ENCODE results near the gene MSRB2. TPM values are rescaled to one million over a fixed set of nuclear protein-coding genes. Genes with fewer than 3 reads are reported as not detected.

Gene MSRB2
- total RNA-seq, 4 donors from 2014 or later = 24.3 to 43.5 (median 29.4) TPM

- H3K36me3 ChIP-seq = no peaks in the 10 kb centered on the region
- ATAC-seq (no peak), DNase-seq (no peak)
- no peak overlapping the region for H3K27ac ChIP-seq
- TF ChIP-seq CTCF (IDR thresholded peaks at IDR 0.05 in 4 of 5, conservative IDR thresholded peaks at IDR 0.05 in 1 of 5) (no peak), POLR2A (IDR thresholded peaks at IDR 0.05) (no peak)
- in situ Hi-C loops (cut with MboI; ENCODE audit: low sequenced_read_pairs in 4 of 4) = no loop called here
- H3K4me1 ChIP-seq = peaks cover 5 to 8% of the 10 kb centered on the region in 2 donors
- no peaks in the 10 kb centered on the region for H3K27me3 ChIP-seq
- no peak overlapping the region for H3K4me3 ChIP-seq
- intact Hi-C loops (cut with DNase I; ENCODE audit: low total_unique reads) = no loop called here
- no peaks in the 10 kb centered on the region for H3K9me3 ChIP-seq
Measured at GRCh38 chr10:23056186-23056579, 39.2 kb upstream of the MSRB2 start.

- no peaks in the 10 kb centered on the region for H3K9me3 ChIP-seq
- H3K4me3 ChIP-seq = no peak overlapping the region
- H3K36me3 ChIP-seq = no peaks in the 10 kb centered on the region
- no peak overlapping the region for H3K27ac ChIP-seq
- TF ChIP-seq CTCF (IDR thresholded peaks at IDR 0.05 in 4 of 5, conservative IDR thresholded peaks at IDR 0.05 in 1 of 5) = no peak
- TF ChIP-seq POLR2A (IDR thresholded peaks at IDR 0.05) = no peak
- no peaks in the 10 kb centered on the region for H3K27me3 ChIP-seq
- H3K4me1 ChIP-seq = peaks cover 0 to 3% of the 10 kb centered on the region in 2 donors
- in situ Hi-C loops (cut with MboI; ENCODE audit: low sequenced_read_pairs in 4 of 4) = no loop called here
- intact Hi-C loops (cut with DNase I; ENCODE audit: low total_unique reads) = no loop called here
- DNase-seq = no peak
- no peak for ATAC-seq
Measured at GRCh38 chr10:23058366-23058765, 37.0 kb upstream of the MSRB2 start.

GRCh38 chr10:23060918-23061317, 34.5 kb upstream of the MSRB2 start:
- ATAC-seq (no peak), DNase-seq (no peak)
- H3K36me3 ChIP-seq = no peaks in the 10 kb centered on the region
- H3K27ac ChIP-seq = no peak overlapping the region
- in situ Hi-C loops (cut with MboI; ENCODE audit: low sequenced_read_pairs in 4 of 4) (no loop called here), intact Hi-C loops (cut with DNase I; ENCODE audit: low total_unique reads) (loop anchor here (10.0 kb wide), 2 partner anchors 626 to 746 kb away; partner anchors contain the start of gene COMMD3)
- TF ChIP-seq CTCF (IDR thresholded peaks at IDR 0.05 in 4 of 5, conservative IDR thresholded peaks at IDR 0.05 in 1 of 5) (no peak), POLR2A (IDR thresholded peaks at IDR 0.05) (no peak)
- H3K9me3 ChIP-seq = no peaks in the 10 kb centered on the region
- no peak overlapping the region for H3K4me3 ChIP-seq
- H3K4me1 ChIP-seq = peaks cover 18% of the 10 kb centered on the region in 2 donors
- no peaks in the 10 kb centered on the region for H3K27me3 ChIP-seq

DNA sequence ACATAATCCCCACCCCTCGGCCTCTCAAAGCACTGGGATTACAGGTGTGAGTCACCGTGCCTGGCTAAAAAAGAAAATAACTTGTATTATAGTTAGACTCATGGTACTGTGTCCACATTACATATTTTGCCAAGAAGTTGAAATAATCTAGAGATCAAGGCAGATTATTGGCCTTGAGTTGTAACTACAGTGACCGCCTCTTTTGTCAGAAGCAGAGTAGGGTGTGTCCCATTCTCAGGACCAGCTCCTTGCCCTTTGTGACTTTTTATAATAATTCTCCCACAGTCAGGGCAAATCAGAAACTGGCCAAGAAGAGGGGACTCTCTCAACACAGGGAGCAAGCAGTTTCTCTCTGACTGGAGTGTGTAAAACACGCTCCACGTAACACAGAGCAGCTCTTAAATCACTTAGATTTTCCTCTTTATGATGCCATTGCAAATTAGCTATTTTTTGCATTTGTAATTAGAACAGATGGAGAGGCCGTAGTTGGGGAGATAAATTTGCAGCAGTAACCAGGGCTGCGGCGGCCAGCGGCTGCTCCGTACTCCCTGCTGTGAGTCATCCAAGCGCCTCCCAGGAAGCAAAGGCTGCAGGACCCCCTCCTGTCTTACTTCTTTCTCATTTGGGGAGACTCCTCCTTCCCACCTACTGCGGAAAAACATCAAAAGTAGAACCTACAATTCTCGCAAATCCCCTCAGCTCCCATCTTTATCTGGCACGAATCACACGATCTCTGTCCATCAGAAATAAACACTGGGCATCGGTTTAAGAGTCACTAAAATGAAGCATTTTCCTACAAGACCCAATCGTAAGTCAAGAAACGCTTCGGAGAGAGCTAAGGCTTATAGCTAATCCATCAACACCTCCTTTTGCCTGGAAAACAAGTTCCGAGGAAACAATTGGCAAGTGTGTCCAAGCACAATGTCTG, 32.1 kb upstream of the MSRB2 start:
- no peak for DNase-seq
- no peak overlapping the region for H3K4me3 ChIP-seq
- H3K36me3 ChIP-seq = no peaks in the 10 kb centered on the region
- no peak overlapping the region for H3K27ac ChIP-seq
- peaks cover 18 to 20% of the 10 kb centered on the region in 2 donors for H3K4me1 ChIP-seq
- in situ Hi-C loops (cut with MboI; ENCODE audit: low sequenced_read_pairs in 4 of 4) (no loop called here), intact Hi-C loops (cut with DNase I; ENCODE audit: low total_unique reads) (loop anchor here (10.0 kb wide), 2 partner anchors 629 to 749 kb away; partner anchors contain the start of gene COMMD3)
- ATAC-seq = no peak
- H3K27me3 ChIP-seq = no peaks in the 10 kb centered on the region
- no peaks in the 10 kb centered on the region for H3K9me3 ChIP-seq
- TF ChIP-seq POLR2A (IDR thresholded peaks at IDR 0.05) (no peak), CTCF (IDR thresholded peaks at IDR 0.05 in 4 of 5, conservative IDR thresholded peaks at IDR 0.05 in 1 of 5) (no peak)
